Dendritic cell treated with granulocyte-macrophage colony-stimulating factor and Interleukin-4, amounts not matched to agents 40 ng/mL and 50 ng/mL, for 4 days (primary cell): ENCODE data around the gene MANF.

ENCODE experiments used
- H3K27ac Mint-ChIP-seq: one replicate; pipeline ENCODE4 v1.8.0; 2022; ENCODE audit warnings: mild to moderate bottlenecking, mixed read lengths
- H3K27me3 Mint-ChIP-seq: one replicate; pipeline ENCODE4 v1.8.0; 2022; ENCODE audit warnings: mild to moderate bottlenecking, mixed read lengths
- H3K36me3 Mint-ChIP-seq: one replicate; pipeline ENCODE4 v1.8.0; 2022; ENCODE audit warnings: low read depth, mixed read lengths
- H3K4me1 Mint-ChIP-seq: one replicate; pipeline ENCODE4 v1.8.0; 2022; ENCODE audit warnings: low read depth, mixed read lengths
- H3K4me3 Mint-ChIP-seq: one replicate; pipeline ENCODE4 v1.8.0; 2022; ENCODE audit warnings: mild to moderate bottlenecking, moderate library complexity, mixed read lengths
- H3K9me3 Mint-ChIP-seq: one replicate; pipeline ENCODE4 v1.8.0; 2022; ENCODE audit warnings: mixed read lengths
- intact Hi-C: fragments of 100-400 bp; cut with micrococcal nuclease; formaldehyde crosslinking; loops from one replicate; pipeline ENCODE4 v1.15.0; 2022

Gene MANF

DNA sequence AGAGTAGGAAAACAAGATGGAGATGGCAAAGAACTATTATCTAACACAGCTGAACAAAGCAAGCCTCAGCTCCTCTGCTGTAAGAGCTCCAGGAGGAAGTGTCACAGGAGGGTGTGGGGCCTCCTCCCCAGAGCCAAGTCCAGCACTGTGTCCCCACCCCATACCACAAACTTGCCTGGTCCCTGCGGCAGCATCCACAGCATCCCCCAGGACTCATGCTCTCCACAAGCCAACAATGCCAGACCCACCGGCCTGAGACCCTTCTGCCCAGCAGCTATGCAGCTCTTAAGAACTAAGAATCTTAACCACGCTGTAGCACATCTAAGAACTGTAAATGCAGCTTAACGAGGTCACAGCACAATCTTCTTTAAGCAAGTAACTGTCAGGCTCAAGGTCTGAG is 15.1 kb downstream of the MANF start:
- H3K27ac Mint-ChIP-seq, result peak overlapping the region; percentile 76
- peaks cover 52% of the 10 kb centered on the region for H3K36me3 Mint-ChIP-seq
- H3K4me1 Mint-ChIP-seq, result peaks cover 77% of the 10 kb centered on the region
- no peaks in the 10 kb centered on the region for H3K27me3 Mint-ChIP-seq
- H3K4me3 Mint-ChIP-seq, result no peak overlapping the region
- intact Hi-C loops, result no loop called here
- H3K9me3 Mint-ChIP-seq, result no peaks in the 10 kb centered on the region

DNA sequence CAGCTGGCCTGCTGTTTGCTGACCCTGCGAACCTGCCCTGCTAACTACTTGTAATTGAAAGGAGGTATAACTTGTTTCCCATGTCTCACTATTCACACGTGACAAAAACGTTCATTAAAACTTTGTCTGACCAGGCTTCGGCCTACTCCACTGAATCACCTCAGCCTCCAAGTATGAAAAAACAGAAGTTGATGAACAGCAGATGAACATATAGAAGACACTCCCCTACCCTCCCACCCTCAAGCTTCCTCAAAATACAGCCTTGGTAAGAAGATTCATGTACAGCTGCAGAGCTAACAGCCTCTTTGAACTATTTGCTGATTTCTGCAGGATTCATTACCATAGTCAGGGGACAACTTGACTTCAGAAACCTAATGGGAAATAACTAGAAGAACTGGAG is 16.6 kb downstream of the MANF start:
- H3K4me1 Mint-ChIP-seq, result peaks cover 61% of the 10 kb centered on the region
- no peaks in the 10 kb centered on the region for H3K27me3 Mint-ChIP-seq
- no peaks in the 10 kb centered on the region for H3K9me3 Mint-ChIP-seq
- intact Hi-C loops, result loop anchor here (1.0 kb wide), 1 partner anchor 10 kb away; the partner anchor contains the start of gene RBM15B
- H3K27ac Mint-ChIP-seq, result peak overlapping the region; percentile 76
- peaks cover 49% of the 10 kb centered on the region for H3K36me3 Mint-ChIP-seq
- H3K4me3 Mint-ChIP-seq, result peak overlapping the region; percentile 30

DNA sequence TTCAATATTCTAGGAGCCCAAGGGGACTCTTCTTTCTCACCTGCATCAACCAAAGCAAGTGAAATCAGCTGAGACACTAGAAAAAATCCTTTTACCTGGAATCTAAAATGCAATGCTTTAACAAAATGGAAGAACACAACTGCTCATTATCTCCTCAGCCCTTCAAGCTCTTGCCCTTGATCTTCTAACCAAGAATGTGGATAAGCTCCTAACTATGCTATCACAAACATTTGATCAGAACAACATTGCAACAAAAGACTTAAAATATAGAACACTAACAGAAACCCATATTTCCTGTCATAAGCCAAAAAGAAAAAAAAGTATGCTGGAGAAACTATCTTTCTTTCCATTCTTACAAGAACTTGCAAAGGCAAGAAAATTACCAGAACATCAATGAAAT is 18.6 kb downstream of the MANF start:
- peak overlapping the region; percentile 76 for H3K27ac Mint-ChIP-seq

DNA sequence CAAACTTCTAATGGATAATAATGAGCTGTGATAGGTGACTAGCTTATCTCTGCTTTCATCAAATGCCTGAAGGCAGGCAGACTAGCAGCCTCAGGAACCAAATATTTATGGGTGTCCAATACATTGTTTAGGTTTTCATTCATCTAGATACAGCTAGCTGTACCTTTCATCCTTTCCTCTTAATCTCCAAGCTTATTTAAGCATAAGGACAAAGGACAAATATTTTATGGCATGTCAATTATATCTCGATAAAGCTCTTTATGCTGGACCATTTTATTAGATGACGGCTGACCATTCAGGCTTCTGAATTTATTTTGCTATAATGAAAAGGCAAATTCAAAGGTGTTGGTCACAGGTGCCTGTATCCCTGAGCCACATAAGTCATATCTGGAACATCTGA is 22.9 kb downstream of the MANF start:
- H3K27me3 Mint-ChIP-seq, result no peaks in the 10 kb centered on the region

More for the DNA sequence above, 18.6 kb downstream of the MANF start:
- Mint-ChIP-seq H3K4me3 (no peak overlapping the region), H3K4me1 (peaks cover 52% of the 10 kb centered on the region), H3K27me3 (no peaks in the 10 kb centered on the region), H3K9me3 (no peaks in the 10 kb centered on the region), H3K36me3 (peaks cover 45% of the 10 kb centered on the region)
- intact Hi-C loops, result no loop called here

DNA sequence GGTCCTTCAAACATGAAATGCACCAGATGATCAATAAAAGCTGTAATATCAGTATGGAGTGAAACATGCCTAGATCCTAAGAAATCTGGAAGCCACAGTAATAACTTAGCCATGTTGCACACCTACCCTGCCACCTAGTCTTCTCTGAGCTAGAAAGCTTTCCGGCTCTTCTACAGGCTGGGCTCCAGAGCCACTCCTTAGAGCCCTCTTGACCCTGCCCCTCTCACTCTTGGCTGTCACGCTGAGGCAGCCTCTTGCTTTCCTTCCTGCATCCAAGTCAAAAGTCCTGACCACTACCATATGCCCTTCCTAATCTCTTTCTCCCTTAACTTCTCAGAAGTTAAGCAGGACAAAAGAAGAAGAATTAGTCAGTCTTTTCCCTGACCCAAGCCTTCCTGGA is 23.7 kb downstream of the MANF start:
- Mint-ChIP-seq H3K27ac (peak overlapping the region; percentile 17), H3K36me3 (peaks cover 80% of the 10 kb centered on the region), H3K4me3 (no peak overlapping the region), H3K9me3 (no peaks in the 10 kb centered on the region), H3K27me3 (no peaks in the 10 kb centered on the region), H3K4me1 (peaks cover 1% of the 10 kb centered on the region)
- intact Hi-C loops, result no loop called here

More for the DNA sequence above, 22.9 kb downstream of the MANF start:
- Mint-ChIP-seq H3K9me3 (no peaks in the 10 kb centered on the region), H3K4me1 (peaks cover 9% of the 10 kb centered on the region), H3K4me3 (no peak overlapping the region), H3K27ac (no peak overlapping the region), H3K36me3 (peaks cover 77% of the 10 kb centered on the region)
- intact Hi-C loops, result no loop called here

DNA sequence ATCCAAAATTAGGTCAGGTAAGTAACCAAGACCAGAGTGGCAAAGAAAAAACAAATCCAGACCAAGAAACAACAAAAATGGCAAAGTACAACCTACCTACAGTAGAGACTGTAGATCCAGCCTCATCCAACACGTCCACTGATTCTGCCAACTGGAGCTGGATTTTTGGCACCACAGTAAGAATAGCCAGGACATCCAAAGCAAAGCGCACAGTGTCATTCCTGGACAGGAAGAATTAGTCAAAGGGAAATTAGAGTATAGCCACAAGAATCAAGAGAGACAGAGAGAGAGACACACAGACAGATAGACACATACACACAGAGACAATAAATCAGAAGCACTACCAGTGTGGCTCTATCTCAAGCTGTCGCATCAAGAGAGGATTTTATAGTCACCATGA is 37.1 kb downstream of the MANF start:
- intact Hi-C loops, result no loop called here
- Mint-ChIP-seq H3K27ac (no peak overlapping the region), H3K4me1 (no peaks in the 10 kb centered on the region), H3K27me3 (no peaks in the 10 kb centered on the region), H3K4me3 (no peak overlapping the region), H3K9me3 (no peaks in the 10 kb centered on the region), H3K36me3 (peaks cover 93% of the 10 kb centered on the region)

DNA sequence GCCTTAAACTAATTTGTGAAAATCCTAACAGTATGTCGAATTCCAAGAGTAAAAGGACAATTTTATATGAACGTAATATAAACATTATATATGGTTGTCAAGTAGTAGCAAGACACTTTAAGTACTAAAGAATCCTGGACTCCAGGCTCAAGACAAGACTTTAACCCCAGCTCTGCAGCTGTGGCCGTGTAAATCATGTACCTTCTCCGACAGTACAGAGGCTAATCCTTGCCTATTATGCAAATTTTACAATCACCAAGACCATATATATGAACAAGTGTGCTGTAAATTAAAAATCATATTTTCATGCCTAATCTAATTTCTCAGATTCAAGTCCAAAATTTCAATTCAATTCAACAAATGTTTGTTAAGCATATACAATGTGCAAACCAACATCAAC is 41.8 kb downstream of the MANF start:
- H3K4me1 Mint-ChIP-seq, result no peaks in the 10 kb centered on the region
- no peaks in the 10 kb centered on the region for H3K9me3 Mint-ChIP-seq
- intact Hi-C loops, result no loop called here
- peaks cover 91% of the 10 kb centered on the region for H3K36me3 Mint-ChIP-seq
- no peak overlapping the region for H3K4me3 Mint-ChIP-seq
- H3K27me3 Mint-ChIP-seq, result no peaks in the 10 kb centered on the region
- H3K27ac Mint-ChIP-seq, result no peak overlapping the region

DNA sequence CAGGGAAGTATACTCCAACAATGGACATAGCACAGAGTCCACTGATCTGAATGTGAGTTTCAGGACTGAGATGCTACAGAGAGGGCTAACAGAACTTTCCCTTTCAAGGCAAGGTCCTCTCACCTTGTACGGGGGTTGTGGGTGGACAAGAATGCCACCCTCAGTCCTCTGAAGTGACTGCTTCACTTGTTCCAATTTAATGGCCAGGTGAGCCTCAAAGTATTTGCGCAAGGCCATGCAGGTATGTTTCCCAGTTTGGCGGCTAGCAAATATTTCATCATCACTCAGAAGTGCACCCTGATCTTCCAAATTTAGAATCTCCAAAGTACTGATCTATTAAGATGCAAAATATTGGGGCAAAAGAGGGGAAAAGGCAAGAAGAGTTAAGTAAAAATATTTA is 44.0 kb downstream of the MANF start:
- Mint-ChIP-seq H3K36me3 (peaks cover 88% of the 10 kb centered on the region), H3K4me1 (no peaks in the 10 kb centered on the region), H3K27me3 (no peaks in the 10 kb centered on the region), H3K9me3 (no peaks in the 10 kb centered on the region), H3K4me3 (no peak overlapping the region), H3K27ac (peak overlapping the region; percentile 46)
- intact Hi-C loops, result no loop called here

DNA sequence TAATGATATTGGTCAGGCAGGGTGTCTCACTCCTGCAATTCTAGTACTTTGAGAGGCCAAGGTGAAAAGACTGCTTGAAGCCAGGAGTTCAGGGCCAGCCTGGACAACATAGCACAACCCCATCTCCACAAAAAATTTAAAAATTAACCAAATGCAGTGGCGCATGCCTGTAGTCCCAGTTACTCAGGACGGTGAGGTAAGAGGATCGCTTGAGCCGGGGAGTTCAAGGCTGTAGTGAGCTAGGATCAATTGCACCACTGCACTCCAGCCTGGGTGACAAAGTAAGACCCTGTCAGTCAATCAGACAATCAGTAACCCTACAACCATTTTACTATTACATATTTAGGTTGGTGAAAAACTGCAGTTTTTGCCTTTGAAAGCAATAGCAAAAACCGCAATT is 49.0 kb downstream of the MANF start:
- H3K9me3 Mint-ChIP-seq, result no peaks in the 10 kb centered on the region
- intact Hi-C loops, result loop anchor here (1.0 kb wide), 1 partner anchor 43 kb away; the partner anchor contains the start of gene RBM15B
- peaks cover 83% of the 10 kb centered on the region for H3K36me3 Mint-ChIP-seq
- H3K4me1 Mint-ChIP-seq, result peaks cover 7% of the 10 kb centered on the region
- H3K4me3 Mint-ChIP-seq, result no peak overlapping the region
- no peak overlapping the region for H3K27ac Mint-ChIP-seq
- no peaks in the 10 kb centered on the region for H3K27me3 Mint-ChIP-seq

DNA sequence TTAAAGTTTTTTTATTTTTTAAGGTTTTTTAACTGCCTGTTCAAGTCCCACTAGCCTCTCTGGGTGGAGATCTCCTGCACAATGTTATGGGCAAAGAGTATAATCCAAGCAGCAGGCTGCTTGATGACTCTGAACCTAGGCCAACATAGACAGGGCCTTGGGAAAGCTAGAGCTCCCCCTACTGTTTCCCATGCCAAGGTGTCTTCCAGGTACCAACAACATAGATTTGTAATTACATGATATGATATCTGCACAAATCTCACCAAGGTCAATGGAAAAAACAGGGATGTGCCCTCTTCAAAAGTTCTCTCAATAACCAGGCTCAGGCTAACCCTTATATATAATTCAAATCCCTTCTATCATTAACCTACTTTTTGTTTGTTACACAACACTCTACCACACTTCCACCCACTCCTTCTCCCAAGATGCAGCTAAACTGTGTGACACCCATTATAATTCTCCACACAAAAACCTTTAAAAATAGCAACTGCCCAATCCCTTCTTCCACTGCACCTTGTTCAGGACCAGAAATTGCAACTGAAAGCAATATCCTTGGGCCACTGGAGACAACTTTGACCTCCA is 49.7 kb downstream of the MANF start:
- Mint-ChIP-seq H3K27me3 (no peaks in the 10 kb centered on the region), H3K4me3 (no peak overlapping the region), H3K4me1 (peaks cover 7% of the 10 kb centered on the region), H3K9me3 (no peaks in the 10 kb centered on the region), H3K36me3 (peaks cover 83% of the 10 kb centered on the region), H3K27ac (no peak overlapping the region)
- intact Hi-C loops, result loop anchor here (1.0 kb wide), 1 partner anchor 44 kb away; the partner anchor contains the start of gene RBM15B

DNA sequence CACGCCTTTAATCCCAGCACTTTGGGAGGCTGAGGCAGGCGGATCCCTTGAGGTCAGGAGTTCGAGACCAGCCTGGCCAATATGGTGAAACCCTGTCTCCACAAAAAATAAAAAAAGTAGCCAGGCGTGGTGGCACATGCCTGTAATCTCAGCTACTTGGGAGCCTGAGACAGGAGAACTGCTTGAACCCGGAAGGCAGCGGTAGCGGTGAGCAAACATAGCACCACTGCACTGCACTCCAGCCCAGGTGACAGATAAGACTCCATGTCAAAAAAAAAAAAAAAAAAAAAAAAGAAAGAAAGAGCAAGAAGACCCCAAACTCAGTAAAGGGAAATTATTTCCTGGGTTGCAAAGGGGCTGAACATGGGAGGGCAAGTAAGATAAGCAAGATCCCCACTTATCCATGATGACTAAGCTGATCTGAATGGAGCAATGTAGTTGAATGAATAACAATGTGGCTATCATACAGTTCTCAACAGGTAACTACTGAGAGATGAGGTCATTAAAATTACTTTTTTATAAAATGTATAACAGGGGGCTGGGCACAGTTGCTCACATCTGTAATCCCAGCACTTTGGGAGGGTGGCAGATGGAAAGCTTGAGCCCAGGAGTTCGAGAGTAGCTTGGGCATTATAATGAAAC is 52.0 kb downstream of the MANF start:
- intact Hi-C loops, result no loop called here
- Mint-ChIP-seq H3K4me1 (peaks cover 7% of the 10 kb centered on the region), H3K36me3 (peaks cover 85% of the 10 kb centered on the region), H3K4me3 (no peak overlapping the region), H3K9me3 (no peaks in the 10 kb centered on the region), H3K27me3 (no peaks in the 10 kb centered on the region), H3K27ac (no peak overlapping the region)
